NB4 (cell line): ENCODE data around the gene IL18.

Experiments
- MYC ChIP-seq: IDR thresholded peaks from 2 replicates; pipeline ENCODE4 v1.6.1; 2011; ENCODE audit warnings: low read depth, low read length
- POLR2A ChIP-seq: IDR thresholded peaks from 2 replicates; pipeline ENCODE4 v1.6.1; 2011; ENCODE audit warnings: mild to moderate bottlenecking; ENCODE audit not compliant: insufficient read length; ENCODE audit errors: extremely low read depth
- TF ChIP-seq, protein P1 (sequence below): IDR thresholded peaks from one replicate; pipeline ENCODE4 v1.5.1; 2012; ENCODE audit warnings: low read depth, low read length
- TF ChIP-seq, protein P2 (sequence below): IDR thresholded peaks from 2 replicates; pipeline ENCODE4 v1.6.1; 2011; ENCODE audit warnings: low read depth, low read length

- TF ChIP-seq, protein P1, sequence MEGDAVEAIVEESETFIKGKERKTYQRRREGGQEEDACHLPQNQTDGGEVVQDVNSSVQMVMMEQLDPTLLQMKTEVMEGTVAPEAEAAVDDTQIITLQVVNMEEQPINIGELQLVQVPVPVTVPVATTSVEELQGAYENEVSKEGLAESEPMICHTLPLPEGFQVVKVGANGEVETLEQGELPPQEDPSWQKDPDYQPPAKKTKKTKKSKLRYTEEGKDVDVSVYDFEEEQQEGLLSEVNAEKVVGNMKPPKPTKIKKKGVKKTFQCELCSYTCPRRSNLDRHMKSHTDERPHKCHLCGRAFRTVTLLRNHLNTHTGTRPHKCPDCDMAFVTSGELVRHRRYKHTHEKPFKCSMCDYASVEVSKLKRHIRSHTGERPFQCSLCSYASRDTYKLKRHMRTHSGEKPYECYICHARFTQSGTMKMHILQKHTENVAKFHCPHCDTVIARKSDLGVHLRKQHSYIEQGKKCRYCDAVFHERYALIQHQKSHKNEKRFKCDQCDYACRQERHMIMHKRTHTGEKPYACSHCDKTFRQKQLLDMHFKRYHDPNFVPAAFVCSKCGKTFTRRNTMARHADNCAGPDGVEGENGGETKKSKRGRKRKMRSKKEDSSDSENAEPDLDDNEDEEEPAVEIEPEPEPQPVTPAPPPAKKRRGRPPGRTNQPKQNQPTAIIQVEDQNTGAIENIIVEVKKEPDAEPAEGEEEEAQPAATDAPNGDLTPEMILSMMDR: no peak
- TF ChIP-seq POLR2A (no peak), MYC (no peak)
- TF ChIP-seq, protein P2, sequence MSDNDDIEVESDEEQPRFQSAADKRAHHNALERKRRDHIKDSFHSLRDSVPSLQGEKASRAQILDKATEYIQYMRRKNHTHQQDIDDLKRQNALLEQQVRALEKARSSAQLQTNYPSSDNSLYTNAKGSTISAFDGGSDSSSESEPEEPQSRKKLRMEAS: no peak
These were observed at the start of gene IL18 for GRCh38 chr11:112163875-112164685.
